Measurements from ENCODE around the gene MAP7D2.

Gene MAP7D2

DNA sequence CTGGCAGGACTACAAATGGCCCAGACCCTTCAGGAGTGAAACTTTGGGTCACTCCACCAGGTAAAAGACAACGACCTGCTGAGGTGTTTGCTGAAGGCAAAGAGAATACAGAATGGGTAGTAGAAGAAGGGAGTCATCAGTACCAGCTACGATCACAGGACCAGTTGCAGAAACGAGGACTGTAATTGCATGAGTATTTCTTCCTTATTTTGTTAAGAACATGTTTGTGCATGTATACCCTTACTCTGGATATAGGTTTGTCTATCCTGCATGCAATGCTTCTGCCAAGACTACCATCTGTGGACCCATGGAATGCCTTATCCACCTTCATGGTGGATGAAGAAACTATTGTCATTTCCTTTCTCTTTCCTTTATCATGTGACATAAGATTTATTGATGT lies 77.7 kb downstream of the MAP7D2 start:
- no peak for DNase-seq (ENCODE audit: low read depth)

DNA sequence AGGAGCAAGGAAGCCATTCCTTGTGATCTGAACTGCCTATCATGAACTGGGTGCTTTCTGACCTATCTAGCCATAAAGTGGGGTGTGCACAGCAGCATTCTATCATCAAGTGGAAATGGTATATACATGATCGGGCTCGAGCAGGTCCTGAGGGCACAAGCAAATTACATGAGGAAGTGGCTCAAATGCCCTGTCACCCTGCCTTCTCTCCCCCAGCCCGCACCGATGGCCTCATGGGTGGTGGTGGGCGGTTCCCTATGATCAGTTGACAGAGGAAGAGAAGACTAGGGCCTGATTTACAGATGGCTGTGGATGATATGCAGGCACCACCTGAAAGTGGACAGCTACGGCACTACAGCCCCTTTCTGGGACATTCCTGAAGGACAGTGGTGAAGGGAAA lies 79.5 kb downstream of the MAP7D2 start:
- DNase-seq (ENCODE audit: low read depth): no peak

DNA sequence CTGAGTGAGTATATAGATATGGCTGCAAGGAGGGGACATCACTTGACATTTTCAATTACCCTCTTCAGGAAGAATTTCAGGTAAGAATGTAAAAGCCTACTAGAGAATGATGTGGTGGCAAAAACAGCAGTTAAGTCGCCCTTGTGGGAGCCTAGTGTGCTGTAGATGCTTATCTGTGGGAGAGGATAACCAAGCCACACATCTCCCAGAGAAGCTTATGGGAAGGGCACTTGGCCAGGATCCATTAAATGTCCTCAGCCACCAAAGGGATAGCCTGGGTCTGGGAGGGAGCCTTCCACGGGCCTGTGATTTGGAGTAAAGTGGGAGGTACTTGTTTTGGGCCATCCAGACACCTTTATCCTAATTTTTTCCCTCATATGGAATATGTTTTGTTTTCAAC lies 84.5 kb downstream of the MAP7D2 start:
- no peak for DNase-seq (ENCODE audit: low read depth)

DNA sequence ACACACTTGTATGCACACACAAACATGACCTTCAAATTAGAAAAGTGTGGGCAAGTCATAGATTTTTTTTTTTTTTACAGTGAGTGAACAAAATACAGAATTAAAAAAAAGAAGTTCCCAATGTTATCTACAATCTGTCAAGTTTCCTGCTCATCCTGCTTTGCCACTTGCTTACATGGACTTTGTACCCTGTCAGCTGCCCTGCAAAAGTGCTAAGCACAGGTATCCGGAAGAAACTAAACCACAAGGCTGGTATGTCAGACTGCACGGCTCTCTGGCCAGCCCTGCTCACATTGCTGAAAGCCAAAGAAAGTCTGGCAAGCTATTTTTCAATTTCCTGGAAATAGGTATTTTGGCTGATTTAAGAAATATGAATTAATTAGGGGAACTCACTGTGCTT lies 87.0 kb downstream of the MAP7D2 start:
- no peak for DNase-seq (ENCODE audit: low read depth)

DNA sequence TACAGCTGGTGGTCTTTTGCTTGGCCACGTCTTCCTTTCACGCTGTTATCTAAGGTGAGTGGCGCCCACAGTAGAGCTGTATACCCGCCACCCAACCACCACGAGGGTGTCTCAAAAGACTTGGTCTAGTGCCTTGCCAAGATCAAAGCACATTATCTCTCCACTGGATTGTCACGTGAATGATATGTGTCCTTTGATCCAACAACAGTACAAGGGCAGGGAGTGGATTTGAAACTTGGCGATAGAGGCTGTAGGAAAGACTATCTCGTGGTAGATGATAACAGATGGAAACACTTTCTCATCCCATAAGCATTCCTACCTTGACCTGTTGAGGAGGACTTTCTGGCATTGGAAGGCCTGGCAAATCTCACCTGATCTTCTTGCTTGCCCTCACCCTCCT lies 88.1 kb downstream of the MAP7D2 start:
- no peak for DNase-seq (ENCODE audit: low read depth)

DNA sequence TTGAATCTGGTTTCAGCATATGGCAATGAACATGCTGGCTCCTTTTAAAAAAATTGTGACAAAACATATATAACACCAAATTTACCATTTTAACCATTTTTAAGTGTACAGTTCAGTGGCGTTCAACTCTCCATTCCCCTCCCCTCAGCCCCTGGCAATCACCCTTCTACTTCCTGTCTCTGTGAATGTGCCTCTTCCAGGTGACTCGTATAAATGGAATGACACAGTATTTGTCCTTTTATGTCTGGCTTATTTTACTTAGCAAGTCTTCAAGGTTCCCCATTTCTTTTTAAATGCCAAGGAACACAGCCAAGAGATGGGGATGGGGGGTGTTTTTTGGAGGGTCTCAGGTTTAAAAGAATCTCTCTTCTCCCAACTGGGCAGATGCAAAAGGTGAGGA lies 90.4 kb downstream of the MAP7D2 start:
- no peak for DNase-seq (ENCODE audit: low read depth)

DNA sequence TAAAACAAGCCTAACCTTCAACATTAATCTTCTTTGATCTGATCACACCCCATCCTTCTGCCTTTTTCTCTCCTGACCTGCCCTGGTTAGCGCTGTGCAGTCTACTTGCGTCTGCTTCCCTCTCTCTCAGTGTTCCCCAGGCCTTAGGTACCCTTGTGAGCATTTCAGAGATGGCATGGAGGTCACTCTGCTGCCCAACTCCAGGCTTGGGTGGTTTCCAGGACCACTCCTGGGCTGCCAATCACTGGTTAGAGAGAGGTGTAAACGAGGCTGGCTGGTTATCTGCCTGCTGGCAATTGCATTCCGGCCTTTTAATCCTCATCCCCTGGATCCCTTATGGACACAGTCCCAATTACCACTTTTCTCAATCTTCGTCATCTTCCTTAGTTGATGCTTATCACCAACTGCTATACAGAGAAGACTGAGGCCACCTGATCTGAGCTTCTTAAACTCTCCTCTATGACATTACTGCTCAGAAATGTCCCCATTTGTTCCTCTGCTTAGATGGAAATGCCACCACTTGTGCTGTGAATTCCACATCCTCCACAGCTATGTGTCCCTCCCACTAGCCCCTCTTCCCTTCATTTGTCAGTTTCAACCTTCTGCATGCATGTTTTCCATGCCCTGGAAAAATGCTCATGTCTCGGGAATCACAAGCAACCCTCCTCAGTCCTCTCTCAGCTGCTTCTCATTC lies 96.9 kb downstream of the MAP7D2 start:
- no peak for DNase-seq (ENCODE audit: low read depth)

DNA sequence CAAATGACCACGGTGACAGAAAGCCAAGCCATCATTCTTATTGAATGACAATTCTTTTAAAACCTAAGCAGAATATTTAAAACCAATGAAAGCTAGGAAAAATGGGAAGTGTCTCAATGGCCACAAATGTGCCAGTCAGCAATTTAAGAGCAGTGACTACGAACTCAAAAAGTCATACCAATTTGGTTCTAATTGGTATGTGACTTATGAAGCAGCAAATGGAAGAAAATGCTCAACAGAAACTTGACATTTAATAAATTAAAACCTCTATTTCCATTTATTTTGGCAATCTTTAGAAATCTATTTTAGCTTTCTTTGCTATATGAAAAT lies 100.1 kb downstream of the MAP7D2 start:
- no peak for DNase-seq (ENCODE audit: low read depth)

DNA sequence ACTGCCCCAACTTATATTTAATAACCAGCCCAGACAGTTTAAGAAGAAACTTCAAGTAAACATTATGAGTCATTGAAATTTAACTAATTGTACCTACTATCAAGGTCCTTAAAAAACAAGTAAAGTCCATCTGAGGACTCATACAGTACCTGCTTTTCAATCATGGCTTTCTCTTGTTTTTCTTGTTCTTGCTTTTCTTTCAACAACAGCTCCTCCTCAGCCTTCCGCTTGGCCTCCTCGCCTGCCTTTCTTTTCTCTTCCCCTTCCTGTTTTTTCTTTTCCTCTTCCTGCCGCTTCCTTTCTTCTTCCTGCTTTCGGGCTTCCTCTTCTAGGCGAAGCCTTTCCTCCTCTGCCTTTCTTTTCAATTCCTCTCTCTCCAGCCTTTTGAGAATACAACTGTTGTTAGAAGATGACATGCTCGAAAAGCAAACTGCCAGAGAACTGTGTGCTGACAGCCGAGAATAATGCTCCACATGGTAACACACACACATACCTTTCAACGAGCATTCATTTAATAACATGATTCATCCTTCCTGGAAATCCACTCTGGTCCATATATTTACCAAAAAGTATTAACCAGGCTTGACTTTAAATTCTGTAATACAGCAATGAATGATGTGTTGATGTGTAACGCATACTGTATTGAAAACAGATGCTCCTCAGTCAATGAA lies 100.6 kb downstream of the MAP7D2 start:
- no peak for DNase-seq (ENCODE audit: low read depth)

DNA sequence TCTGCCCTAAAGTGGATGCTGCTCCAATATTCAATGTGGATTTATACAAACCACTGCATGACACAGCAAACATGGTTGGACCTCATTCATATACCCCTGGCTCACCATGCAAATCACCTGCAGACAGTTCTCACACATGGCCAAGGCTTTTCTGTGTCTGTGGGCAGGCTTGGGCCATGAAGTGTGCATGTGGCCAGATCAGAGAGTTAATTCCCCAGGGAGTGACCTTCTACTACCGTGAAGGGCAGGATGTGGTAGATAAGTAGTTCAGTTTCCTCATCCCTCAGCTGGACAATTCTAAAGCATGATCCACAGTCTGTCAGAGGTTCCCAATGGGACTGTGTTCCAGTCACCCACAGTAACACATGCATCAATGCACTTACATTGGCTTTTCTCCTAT lies 101.3 kb downstream of the MAP7D2 start:
- DNase-seq (ENCODE audit: low read depth): no peak

DNA sequence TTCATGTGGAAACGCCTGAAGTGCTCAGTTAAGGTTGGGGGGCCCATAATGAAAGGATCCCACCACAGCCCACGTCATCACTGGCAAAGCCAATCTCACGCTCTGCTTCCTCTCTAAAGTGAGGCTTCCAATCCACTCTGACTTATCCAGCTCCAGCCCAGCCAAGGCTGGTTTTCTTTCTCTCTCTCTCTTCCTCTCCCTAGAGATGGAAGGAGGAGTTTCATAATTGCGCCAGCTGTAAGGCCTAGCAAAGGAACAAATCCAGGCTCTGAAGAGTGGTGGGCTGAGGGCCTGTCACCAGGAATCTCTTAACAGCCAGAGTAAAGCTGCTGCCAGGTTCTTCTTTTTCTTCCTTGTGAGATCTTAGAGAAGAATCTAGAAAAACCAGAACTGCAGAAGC lies 105.1 kb downstream of the MAP7D2 start:
- no peak for DNase-seq (ENCODE audit: low read depth)

DNA sequence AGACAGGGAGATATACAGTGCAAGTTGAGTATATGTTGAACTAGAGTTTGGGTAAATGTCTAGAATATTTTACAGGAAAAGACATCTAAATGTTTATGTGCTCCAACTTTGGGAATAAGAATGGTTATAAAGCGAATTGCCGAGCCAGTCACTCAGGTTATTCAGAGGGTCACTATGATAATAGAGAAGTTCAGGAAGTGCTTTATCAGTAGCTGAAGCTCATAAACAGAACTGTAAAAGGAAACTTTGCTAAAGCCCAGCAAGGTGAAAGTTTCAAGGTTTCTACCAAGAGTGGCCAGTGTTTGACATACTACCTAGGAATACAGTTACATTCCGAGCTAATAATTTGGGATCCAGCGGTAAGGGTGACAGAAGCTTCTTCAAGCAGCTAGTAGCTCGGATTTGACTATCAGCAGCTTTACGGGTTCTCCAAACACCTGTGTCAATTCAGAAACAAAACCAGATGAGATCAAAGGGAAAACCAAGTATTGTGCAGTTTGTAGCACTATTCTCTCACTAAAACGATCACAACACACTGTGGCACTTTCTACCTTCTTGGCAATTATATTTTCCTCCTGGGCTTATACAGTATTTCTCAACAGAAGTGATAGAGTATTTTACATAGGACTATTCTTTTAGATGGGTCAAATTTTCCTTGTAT lies 108.6 kb downstream of the MAP7D2 start:
- DNase-seq (ENCODE audit: low read depth): no peak

DNA sequence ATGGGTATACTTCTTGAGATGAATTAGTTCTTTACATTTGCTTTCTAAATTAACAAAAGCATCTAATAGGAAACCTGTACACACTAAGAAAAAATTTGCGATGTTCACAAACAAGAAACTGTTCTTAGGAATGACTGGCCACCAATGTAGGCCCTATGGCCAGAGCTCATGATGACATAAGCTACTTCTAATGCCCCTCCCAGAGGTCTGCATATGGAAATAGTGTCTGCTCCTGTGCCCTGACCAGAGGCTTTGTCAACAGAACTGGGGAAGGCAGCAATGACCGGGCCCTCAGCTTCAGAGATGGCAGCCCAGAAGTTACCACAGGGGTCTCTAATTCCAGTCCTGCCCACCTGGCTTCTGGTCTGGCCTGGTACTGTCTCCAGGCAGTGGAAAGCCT lies 110.8 kb downstream of the MAP7D2 start:
- no peak for DNase-seq (ENCODE audit: low read depth)

DNA sequence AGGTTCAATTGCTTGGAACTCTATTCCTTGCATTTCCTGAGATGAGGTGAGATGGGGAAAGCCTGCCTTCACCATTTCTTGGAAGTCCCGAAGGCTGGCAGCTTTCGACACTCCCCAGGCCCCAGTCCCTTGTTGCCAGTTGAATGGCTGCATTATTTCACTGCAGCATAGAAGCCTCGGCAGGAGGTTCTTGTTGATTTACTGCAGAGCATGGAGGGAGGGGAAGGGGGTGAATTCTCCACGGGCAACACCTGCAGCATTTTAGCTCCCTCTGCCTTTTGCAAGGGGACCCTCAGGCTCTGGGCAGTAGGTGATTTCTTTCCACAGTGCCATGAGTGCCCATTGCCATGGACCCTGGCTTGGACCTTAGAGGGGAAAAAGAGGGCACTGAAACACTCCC lies 115.1 kb downstream of the MAP7D2 start:
- no peak for DNase-seq (ENCODE audit: low read depth)

DNA sequence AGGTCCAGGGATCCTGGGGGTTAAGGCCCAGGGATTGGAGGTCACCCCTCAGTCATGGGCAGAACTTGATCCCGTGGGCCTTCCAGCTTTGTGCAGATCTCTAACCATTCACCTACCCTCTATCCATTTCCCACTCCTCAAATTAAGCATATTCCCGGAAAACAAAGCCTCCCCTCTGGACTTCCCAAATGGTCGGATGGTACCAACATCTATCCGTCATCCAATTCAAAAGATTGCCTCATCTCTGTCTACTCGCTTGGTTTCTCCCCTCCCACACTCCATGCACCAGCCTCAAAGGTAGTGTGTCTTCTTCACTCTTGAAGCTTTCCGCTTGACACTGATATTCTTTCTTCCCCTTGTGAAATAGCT lies 125.4 kb downstream of the MAP7D2 start:
- no peak for DNase-seq (ENCODE audit: low read depth)

DNA sequence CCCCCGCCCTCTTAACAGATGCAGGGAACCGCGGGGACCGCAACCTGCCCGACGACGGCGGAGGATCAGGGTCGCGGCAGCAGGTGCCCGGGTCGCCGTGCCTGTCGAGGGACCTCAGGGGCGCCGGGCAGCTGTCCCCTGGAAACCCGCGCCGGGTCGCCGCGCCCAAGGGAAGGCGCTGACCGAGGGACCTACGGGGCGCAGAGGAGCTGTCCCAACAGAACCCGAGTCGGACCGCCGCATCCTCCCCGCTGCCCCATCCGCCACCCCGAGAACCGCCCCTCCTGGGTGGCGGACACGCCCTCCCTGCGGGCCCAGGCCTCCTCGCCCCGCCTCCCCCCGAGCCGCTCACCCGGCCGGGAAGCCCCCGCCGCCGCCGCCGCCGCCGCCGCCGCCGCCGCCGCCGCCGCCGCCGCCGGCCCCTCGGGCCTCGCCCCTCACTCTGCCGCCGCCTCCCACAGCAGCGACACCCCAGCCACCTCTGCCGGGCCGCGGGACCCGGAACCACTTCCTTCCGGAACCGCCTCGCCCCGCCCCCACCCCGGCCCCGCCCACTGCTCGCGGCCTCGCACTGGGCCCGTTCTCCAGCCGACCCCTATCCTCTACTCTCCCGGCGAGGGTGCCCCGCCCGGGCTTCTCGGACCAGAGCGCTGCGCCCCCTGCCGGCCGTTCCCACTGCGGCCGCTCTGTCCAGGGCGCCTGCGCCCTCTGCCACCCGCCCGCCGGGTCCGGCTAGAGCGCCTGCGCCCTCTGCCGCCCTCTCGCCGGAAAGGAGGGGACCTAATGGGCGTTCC lies 126.0 kb downstream of the MAP7D2 start, which contains the start of gene BCLAF3:
TSS of gene BCLAF3 (minus strand) at position 506 of the 794 bp plus-strand sequence. CDS start 20,797 bp downstream, outside the sequence.
- peak; percentile 32 for DNase-seq (ENCODE audit: low read depth)

DNA sequence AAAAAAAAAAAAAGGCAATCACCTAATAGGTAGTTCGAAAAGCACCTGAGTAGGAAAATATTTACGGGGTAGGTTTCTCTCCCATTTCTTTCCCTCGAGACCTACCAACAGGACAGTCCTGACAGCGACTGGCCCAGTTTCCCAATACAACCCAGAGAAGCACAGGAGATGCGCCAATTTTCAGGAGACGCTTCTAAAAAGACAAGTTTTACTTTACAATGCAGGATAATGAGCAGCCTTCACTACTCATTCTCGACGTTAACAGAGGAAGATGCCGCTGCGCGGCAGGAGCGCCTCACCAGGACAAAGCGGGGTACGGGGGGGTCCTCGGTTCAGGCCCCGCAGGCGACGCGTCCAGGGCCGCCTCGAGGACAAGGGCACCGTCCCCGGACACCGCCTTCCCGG lies 126.6 kb downstream of the MAP7D2 start:
- DNase-seq (ENCODE audit: low read depth): no peak

DNA sequence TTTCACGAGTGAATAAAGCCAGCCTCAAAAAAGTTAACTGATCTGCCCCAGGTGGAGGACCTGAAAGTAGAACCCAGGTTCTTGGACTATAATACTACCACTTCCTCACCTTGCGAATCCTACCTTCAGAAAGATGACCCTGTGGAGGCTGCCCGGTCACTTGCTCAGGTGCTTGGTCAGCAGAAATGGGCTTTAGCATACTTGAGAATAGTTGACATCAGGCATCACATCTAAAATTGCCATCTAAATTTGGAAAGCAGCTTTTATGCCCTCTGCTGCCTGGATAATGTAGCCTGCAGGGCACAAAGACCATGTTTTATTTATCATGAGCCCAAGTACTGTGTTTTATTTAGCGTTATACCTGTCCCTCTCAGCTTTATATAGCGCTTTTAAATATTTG lies 128.9 kb downstream of the MAP7D2 start:
- no peak for DNase-seq (ENCODE audit: low read depth)

DNA sequence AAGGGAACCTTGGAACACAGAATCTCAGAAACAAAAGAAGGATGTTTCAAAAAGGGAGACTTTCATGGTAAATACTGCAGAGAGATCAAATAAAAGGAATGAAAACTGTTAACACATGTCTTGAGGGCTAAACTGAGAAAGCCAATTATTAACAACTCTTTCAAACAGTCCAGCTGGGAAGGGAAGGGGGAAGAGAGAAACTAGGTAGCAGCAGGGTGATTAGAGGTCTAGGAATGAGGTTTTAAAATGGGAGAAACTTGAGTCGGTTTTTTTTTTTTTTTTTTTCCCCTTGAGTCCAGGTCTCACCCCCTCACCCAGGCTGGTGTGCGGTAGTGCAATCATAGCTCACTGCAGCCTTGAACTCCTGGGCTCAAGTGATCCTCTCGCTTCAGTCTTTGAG lies 130.2 kb downstream of the MAP7D2 start:
- DNase-seq (ENCODE audit: low read depth): no peak

DNA sequence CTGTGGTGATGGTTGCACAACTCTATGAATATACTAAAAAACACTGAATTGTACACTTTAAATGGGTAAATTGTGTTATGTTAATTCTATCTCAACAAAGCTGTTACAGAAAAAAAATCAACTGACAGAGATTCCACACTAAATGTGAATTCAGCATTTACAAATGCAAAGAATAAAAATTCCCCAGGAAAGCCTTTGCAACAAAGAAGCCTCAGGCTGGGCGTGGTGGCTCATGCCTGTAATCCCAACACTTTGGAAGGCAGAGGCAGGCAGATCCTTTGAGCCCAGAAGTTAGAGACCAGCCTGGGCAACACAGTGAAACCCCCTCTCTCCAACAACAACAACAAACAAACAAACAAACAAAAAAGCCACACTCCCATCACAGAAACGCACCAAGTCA lies 134.8 kb downstream of the MAP7D2 start:
- no peak for DNase-seq (ENCODE audit: low read depth)

DNA sequence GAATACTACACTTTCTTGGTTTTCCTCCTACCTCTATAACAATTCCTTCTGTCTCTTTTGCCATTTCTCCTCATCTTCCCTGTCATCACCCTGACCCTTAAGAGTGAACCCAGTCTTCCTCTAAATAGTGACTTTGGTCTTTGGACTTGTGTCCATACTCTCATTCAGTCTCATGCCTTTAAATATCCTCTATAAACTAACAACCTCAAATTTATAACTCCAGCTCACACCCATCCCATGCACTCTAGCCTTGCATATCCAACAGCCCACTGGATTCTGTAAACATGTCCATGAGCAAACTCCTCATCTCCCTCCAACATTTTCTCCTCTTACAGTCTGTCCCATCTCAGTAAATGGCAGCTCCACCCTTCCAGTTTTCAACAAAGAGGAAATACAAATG lies 140.9 kb downstream of the MAP7D2 start:
- DNase-seq (ENCODE audit: low read depth): no peak

DNA sequence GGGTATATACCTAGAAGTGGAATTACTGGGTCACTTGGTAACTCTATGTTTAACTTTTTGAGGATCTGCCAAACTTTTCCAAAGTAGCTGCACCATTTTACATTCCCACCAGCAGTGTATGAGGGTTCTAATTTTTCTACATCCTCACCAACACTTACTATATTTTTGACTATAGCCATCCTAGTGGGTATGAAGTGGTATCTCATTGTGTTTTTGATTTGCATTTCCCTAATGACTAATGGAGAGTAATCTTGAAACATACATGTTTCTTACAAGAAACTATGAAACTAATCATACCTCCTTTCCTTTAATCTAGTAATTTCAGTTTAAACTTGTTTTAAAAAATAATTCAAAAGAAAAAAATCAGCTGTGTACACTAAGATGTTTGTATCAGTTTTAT lies 143.7 kb downstream of the MAP7D2 start:
- DNase-seq (ENCODE audit: low read depth): no peak

DNA sequence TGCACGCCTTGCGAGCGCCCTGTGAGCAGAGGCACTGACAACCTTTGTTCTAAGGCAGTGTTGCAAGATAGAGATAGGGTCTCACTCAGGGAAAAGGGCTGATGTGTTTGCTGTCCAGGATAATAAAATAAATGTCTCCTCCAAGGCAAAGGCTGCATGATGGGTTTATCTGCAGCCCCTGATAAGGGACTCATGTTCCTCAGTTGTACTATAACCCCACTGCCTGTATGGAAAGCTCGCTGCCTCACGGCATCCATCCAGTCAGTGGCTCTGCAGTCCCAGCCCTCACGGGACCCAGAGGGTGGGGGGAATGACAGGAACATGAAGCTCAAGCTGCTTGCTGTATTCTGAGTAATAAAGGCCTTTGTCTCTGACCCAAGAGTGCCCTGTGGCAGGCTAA lies 148.4 kb downstream of the MAP7D2 start:
- DNase-seq (ENCODE audit: low read depth): no peak
